Omental fat pad (tissue), 4 donors: ENCODE results near the gene VANGL1. TPM values are rescaled to one million over a fixed set of nuclear protein-coding genes. Genes with fewer than 3 reads are reported as not detected.

ENCODE experiments used
- ATAC-seq: fragments of 150-250 bp; one replicate; pipeline ENCODE4 v1.9.1; 2016; ENCODE audit warnings: mild to moderate bottlenecking, moderate library complexity; ENCODE audit not compliant: low FRiP score
- DNase-seq: peaks from one replicate; pipeline ENCODE4 v3.0.0-alpha.2; 2019; ENCODE audit warnings: low spot score
- CTCF ChIP-seq, 3 donors: fragments of 450-650 bp; IDR thresholded peaks; one replicate each; pipeline ENCODE4 v1.5.1; 2016 to 2017; ENCODE audit warnings: antibody characterized with exemption in 3 of 3, mild to moderate bottlenecking in 3 of 3, moderate library complexity in 2 of 3
- total RNA-seq, 4 donors: library from RNA; depleted of rRNA; stranded (reverse); fragments of >200 nt; gene quantifications; one replicate each; pipeline ENCODE4 v1.1.0, GENCODE V29; 2016

The VANGL1 gene
- total RNA-seq, 4 donors from 2014 or later: 4.9 to 9.6 (median 6.5) TPM

DNA sequence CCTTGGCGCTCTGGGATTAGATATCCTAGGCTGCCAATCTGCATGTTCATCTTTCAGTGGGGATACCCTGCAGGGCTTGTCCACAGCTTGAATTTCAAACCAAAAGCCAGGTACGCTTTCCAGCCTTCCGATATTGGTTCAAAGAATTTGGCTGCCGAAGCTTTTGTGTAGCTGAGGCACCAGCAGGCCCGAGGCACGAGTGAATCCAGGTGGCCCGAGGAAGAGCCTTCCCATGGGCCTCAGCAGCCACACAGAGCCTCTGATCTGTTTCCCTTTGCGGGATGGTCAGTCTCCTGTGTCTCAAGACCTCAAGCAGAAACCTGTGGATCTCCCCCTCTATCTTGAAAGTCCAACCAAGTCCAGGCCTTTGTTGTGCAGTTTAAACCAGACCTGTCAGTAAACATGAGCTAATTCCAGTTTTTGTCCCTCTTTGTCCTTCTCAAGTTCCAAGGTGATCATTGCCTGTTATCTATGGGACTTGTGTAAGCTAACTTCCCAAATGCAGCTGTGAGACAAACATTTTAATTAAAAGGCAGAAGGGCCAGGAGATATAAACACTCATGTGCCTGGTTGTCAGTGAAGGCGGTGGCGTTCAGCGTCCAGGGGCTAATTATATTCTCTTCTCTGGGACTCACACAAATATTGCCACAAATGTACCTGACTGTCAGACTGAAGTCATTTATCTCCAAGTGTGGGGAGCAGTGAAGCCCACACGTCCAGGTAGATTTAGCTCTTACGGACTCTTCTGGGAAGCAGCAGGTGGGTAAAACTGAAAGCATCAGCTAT lies 30.6 kb downstream of the VANGL1 start:
- DNase-seq (no peak), ATAC-seq (no peak)
- TF ChIP-seq CTCF (IDR thresholded peaks at IDR 0.05): no peak

GRCh38 chr1:115676498-115677181 lies 34.9 kb downstream of the VANGL1 start:
- TF ChIP-seq CTCF (IDR thresholded peaks at IDR 0.05): no peak
- ATAC-seq: no peak
- no peak for DNase-seq

GRCh38 chr1:115677182-115677555 lies 35.4 kb downstream of the VANGL1 start:
- no peak for TF ChIP-seq CTCF (IDR thresholded peaks at IDR 0.05)
- no peak for DNase-seq
- no peak for ATAC-seq

DNA sequence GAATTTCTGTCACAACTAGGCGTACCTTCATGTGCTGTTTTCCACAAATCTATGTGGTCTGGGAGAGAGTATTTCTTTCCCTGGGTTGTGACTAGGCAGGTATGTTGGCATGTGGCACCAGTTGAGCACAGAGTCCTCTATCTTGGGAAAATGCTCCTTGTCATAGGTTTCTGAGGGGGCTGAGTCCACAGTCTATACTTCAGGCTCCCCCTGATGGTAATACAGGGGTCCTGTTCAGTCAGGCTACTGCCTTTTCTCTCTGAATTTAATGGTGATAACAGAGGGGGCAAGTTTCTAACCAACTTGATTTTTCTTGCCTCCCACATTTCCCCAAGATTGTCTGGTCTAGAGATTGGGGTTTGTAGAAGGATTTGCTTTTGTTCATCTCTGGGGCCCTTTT lies 35.8 kb downstream of the VANGL1 start:
- DNase-seq: no peak
- no peak for TF ChIP-seq CTCF (IDR thresholded peaks at IDR 0.05)
- no peak for ATAC-seq

DNA sequence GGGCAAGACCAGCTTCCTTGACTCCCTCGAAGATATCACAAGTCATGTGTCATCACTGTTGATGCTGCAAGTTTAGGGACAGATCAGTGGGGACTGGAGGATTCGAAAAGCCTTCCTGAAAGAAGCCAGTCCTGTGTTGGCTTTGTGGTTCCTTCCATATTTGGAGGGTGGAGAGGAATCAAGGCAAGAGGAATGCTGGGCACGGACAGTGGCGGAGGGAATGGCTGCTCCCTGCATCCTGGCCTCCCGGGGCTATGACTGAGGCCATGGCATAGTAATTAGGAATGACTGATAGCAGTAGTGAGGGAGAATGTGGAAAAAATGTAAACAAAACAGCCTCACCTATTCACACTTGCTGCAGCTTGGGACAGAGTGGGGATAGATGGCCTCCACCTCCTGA lies 36.4 kb downstream of the VANGL1 start:
- TF ChIP-seq CTCF (IDR thresholded peaks at IDR 0.05): no peak
- no peak for ATAC-seq
- no peak for DNase-seq

DNA sequence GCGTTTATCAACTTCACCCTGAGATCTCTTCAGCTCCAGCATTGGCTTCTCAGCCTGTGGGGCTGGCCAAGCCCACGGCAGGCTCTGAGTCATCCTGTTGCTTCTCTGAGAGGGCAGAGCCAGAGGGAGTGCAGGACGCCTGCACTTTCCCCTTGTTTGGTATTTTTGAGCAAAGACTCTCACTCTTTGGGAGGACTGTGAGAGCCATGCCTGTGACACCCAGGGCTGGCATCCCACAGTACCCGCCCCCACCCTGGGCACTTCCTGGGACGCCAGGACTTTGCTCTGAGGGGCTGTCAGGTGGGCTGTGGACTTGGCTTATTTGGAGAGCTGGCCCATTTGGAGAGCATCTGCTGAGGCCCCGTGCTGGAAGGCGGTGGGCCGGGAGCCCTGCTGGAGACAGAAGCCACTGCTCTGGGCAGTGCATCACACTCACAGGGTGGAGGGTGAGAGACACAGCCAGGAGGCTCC lies 37.4 kb downstream of the VANGL1 start:
- no peak for TF ChIP-seq CTCF (IDR thresholded peaks at IDR 0.05)
- ATAC-seq: peak; percentile 83
- no peak for DNase-seq

GRCh38 chr1:115680730-115681111 lies 39.0 kb downstream of the VANGL1 start:
- ATAC-seq: no peak

More at GRCh38 chr1:115680730-115681111, 39.0 kb downstream of the VANGL1 start:
- TF ChIP-seq CTCF (IDR thresholded peaks at IDR 0.05): no peak
- DNase-seq: no peak
